Mucosa of gallbladder (tissue), 1 donor: ENCODE measurements around the gene ARHGAP12. TPM values are rescaled to one million over a fixed set of nuclear protein-coding genes. Genes with fewer than 3 reads are reported as not detected.

ENCODE experiments used
- DNase-seq: peaks from one replicate; pipeline ENCODE4 v3.0.0-alpha.2; 2020; ENCODE audit warnings: low spot score
- total RNA-seq: library from RNA; stranded (reverse); gene quantifications from one replicate; pipeline ENCODE4 v1.2.1, GENCODE V29; 2021
- donor health status: DM: no; HTN: no; CAD: no.

ARHGAP12 gene
- total RNA-seq, 1 donor from 2014 or later = 43.0 TPM

- no peak for DNase-seq
Observed at GRCh38 chr10:31876652-31877352, 51.8 kb downstream of the ARHGAP12 start.

DNA sequence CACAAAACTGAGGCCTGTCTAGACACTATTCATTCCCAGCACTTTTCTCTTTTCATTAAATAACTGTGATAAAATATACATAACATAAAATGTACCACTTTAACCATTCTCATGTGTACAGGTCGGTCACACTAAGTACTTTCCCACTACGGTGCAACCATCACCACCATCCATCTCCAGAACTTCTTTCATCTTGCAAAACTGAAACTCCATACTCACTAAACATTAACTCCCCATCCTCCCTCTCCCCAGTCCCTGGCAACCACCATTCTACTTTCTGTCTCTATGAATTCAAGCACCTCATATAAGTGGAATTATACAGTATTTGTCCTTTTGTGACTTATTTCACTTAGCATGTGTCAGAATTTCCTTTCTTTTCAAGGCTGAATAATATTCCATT is 53.0 kb downstream of the ARHGAP12 start:
- DNase-seq = no peak

GRCh38 chr10:31873724-31874123 is 54.9 kb downstream of the ARHGAP12 start:
- DNase-seq = no peak

DNA sequence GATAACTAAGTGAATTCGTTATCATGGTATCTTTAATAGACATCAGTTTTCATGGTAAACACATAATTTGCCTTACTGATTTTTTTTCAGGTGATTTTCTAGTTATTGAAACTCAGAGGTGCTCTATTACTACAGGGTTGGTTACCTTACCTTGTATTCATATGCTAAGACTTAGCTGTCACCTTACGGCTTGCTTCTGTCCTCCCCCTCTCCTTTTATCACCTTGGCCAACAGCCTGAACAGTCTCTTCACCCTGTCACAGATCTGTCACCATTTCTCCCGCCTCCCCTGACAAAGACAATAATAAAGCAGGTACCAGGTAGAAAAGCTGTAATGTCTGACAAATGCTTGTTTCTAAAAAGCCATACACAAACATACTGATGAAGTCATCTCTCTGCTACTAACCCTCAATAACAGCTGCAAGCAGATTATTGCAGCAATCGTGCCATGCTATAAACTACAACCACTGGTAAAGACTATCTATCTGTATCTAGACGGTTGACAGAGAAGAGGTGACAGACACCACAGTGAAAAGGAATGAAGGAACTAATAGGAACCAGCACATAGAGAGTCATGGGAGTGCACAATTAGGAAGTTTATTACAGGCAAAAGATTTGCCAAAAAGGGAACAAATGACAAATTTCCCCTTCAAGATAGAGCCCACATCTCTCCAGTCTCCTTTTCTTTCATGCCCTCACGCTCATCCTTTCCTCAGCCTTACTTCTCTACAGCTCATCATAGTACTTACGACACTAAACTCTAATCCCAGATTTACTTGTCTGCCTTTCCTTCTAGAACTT is 57.2 kb downstream of the ARHGAP12 start:
- no peak for DNase-seq

- no peak for DNase-seq
Observed at GRCh38 chr10:31867646-31868045, 61.0 kb downstream of the ARHGAP12 start.

GRCh38 chr10:31866118-31866670 is 62.4 kb downstream of the ARHGAP12 start:
- no peak for DNase-seq

- no peak for DNase-seq
Observed at GRCh38 chr10:31864834-31865518, 63.7 kb downstream of the ARHGAP12 start.

- no peak for DNase-seq
Observed at GRCh38 chr10:31855033-31855432, 73.6 kb downstream of the ARHGAP12 start.

- DNase-seq = no peak
Observed at GRCh38 chr10:31853629-31854028, 75.0 kb downstream of the ARHGAP12 start.

DNA sequence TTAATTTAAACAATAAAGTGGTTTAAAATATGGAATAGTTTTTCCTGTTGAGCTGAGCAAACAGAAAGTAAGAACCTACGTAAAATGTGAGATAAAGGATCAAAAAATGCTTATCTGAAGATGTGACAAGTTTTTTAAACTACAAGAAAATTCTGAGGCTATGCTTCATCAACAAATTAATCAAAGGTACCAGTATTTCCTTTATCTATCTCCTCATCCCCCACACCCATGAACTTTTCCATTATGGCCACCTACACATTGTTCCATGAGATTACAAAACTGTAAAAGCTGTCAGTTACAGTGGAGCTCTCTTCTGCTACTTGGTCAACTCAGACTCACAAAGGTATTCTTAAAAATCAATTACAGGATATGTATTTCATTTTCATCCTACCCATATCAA is 77.4 kb downstream of the ARHGAP12 start:
- no peak for DNase-seq

DNA sequence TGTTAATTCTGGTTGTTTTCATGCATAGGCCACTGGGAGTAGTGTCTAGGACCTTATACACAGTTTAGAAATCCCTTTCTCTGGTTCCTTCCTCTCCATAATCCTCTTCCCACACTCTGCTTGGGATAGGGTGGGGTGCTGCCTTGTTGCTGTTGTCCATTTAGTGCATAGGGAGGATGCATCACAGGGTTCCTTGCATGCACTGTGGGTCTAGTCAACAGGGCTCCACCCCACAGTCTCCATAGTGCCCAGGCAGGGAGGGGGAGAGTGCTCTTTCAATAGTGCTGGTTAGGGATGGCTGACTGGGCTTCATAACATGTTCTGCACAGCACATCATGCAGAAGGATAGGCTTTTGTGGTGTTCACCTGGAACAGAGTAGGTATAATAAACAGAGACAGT is 81.1 kb downstream of the ARHGAP12 start:
- DNase-seq = no peak

DNA sequence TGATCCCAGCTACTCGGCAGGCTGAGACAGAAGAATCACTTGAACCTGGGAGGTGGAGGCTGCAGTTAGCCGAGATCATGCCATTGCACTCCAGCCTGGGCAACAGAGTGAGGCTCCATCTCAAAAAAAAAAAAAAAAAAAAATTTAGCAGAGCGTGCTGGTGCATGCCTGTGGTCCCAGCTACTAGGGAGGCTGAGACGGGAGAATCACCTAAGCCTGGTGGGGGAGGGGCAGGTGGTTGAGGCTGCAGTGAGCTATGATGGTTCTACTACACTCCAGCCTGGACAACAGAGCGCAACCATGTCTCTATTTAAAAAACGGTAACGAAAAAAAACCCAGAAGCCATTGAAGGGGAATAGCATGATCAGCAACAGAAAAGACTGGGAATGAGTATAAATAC is 89.9 kb downstream of the ARHGAP12 start:
- no peak for DNase-seq

- DNase-seq = no peak
Observed at GRCh38 chr10:31838065-31838464, 90.6 kb downstream of the ARHGAP12 start.

GRCh38 chr10:31836569-31837406 is 91.8 kb downstream of the ARHGAP12 start:
- DNase-seq = no peak

DNA sequence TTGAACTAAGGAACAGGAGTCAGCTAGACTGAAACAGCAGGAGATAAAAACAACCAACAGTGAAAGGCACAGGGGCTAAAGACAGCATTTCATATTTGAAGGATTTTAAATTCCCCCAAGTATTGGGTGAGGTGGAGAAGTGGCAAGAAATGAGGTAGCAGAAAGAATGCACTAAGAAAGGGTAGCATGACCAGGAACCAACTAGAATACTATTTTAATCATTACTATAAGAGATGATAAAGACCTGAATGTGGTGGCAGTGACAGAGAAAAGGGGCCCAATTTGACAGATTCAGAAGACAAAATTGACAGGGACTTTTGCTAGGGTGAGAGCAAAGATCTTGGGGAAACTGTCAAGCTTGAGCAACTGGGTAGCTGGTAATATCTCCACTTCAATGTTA is 94.9 kb downstream of the ARHGAP12 start:
- no peak for DNase-seq

DNA sequence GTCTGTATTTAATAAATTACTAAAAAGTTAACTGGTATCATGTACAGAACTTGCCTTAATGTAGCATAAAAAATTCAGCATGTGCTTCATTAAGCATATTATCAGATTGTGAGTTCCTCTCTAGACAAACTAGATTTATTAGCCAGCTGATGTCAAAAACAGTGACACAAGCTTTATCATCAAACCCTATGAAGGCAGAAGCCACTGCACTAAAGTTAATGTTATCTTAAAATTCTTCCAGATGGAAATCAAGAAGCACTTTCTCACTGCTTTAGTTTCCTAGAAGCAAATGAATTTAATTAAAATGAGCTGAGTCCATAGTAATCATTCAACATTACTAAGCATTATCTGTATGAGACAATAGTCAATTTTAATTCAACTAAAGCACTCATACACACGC is 96.4 kb downstream of the ARHGAP12 start:
- DNase-seq = no peak

- no peak for DNase-seq
Observed at GRCh38 chr10:31830887-31831286, 97.7 kb downstream of the ARHGAP12 start.

DNA sequence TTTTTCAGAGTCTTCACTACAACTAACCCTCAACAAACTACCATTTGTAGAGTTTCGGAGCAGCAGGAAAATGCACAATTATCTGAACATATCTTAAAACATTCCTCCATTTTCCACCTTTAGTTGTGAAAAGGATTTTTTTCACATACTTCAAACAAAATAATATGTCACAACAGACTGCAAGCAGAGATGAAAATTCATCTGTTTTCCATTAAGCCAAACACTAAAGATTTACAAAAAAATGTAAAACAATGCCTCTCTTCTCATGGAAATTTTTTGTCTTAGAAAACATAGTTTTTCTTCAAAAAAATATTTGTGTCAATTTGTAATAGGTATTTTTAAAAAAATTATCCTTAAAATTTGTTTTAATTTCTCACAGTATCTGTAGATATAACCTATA is 98.9 kb downstream of the ARHGAP12 start:
- DNase-seq = no peak

GRCh38 chr10:31823358-31823757 is 105.3 kb downstream of the ARHGAP12 start:
- DNase-seq = no peak

- no peak for DNase-seq
Observed at GRCh38 chr10:31822616-31823318, 105.9 kb downstream of the ARHGAP12 start.

DNA sequence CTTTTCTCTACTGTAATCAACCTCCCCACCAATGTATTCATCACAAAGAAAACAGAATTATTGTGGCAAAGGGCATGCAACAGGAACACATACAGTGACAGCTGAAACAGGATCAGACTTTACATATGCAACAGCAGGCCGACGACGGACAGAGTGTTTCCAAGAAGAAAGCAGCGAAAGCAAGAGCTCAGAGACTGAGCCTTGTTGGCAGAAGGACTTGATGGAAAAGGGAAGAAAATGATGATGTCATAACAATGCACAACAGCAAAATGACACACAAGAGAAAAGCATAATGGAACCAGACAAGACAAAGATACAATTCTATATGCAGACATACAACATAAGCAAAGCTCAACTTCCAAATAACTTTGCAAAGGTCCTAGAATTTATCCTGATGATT is 106.5 kb downstream of the ARHGAP12 start:
- no peak for DNase-seq
